HL-60 (cell line): ENCODE results near the gene NDFIP1.

Experiments used
- DNase-seq, 2 experiments: peaks; one replicate each; pipeline ENCODE4 v3.0.0-alpha.2; 2010 to 2020; ENCODE audit warnings: low read depth in 1 of 2, low spot score in 1 of 2
- H3K27ac ChIP-seq: fragments of 250-450 bp; sonication (Bioruptor Pico); replicated peaks from 2 replicates; pipeline ENCODE4 v1.5.1; 2020; ENCODE audit warnings: mild to moderate bottlenecking, moderate library complexity
- H3K27me3 ChIP-seq: fragments of 250-450 bp; sonication (Bioruptor Pico); 2 replicates; pipeline ENCODE4 v1.5.1; 2021; ENCODE audit warnings: mild to moderate bottlenecking, moderate library complexity; ENCODE audit not compliant: insufficient read depth, poor library complexity, severe bottlenecking
- H3K4me3 ChIP-seq: replicated peaks from 2 replicates; pipeline ENCODE4 v1.5.1; 2011; ENCODE audit warnings: mild to moderate bottlenecking, control low read depth, low read length; ENCODE audit not compliant: insufficient read depth
- CTCF ChIP-seq: IDR thresholded peaks from one replicate; pipeline ENCODE4 v1.5.1; 2011; ENCODE audit warnings: low read length, control low read depth, inconsistent platforms; ENCODE audit not compliant: insufficient read depth
- GABPA ChIP-seq: IDR thresholded peaks from 2 replicates; pipeline ENCODE4 v1.6.1; 2012; ENCODE audit warnings: low read depth
- POLR2AphosphoS5 ChIP-seq: IDR thresholded peaks from 2 replicates; pipeline ENCODE4 v1.6.1; 2012; ENCODE audit warnings: low read depth
- SPI1 ChIP-seq: IDR thresholded peaks from 2 replicates; pipeline ENCODE4 v1.6.1; 2012; ENCODE audit warnings: low read depth, mild to moderate bottlenecking, borderline replicate concordance
- TF ChIP-seq, protein P1 (sequence below): IDR thresholded peaks from 2 replicates; pipeline ENCODE4 v1.6.1; 2012; ENCODE audit warnings: low read depth; ENCODE audit not compliant: insufficient replicate concordance

NDFIP1 gene

DNA sequence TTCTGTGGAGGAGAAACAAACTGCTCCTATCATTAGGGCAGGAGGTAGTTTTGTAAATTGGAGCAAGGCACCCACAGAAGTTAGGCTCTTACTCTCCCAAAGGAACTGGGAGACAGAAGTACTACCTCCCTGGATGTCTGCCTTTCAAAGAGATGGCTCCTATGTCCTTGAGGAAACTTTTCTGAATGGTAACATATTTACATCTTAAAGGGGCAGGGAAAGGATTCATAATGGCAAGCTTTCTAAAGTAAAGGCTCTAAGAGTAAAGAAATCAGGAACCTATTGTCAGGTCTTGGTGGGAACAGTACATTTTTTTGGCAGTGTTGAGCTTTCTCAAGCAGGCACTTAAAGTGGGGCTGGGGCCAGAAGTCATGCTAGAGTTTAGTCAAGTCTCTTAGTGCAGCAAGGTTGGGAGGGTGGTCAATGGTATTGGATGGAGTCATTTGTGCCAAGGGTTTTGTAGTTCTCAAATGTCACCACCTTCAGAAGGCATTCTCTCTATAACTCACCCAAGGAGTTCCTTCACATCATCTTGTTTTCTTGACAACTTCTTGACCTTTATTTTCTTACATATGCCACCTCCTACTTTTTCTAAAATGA, 26.3 kb upstream of the NDFIP1 start:
- Histone ChIP-seq H3K27ac (no peak overlapping the region), H3K4me3 (no peak overlapping the region), H3K27me3 (no peaks in the 10 kb centered on the region)
- TF ChIP-seq CTCF: no peak
- TF ChIP-seq GABPA: no peak
- no peak for TF ChIP-seq SPI1
- no peak for DNase-seq

DNA sequence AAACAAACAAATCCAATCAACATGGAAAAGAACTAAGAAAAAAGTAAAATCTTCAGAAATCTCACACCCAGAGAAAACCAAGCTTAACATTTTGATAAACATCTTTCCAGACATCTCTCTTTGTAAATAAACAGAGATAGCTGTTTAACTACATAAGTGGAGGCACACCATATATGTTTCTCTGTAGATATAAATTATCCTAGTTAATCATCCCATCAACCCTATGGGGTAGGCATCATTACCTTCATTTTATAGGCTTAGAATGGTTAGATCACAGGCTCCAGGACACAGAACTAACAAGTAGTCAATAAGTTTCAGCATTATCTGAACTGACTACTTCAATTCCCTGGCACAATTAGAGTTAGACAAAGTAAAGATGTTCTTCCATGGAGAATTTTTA, 22.4 kb upstream of the NDFIP1 start:
- no peaks in the 10 kb centered on the region for H3K27me3 ChIP-seq
- no peak for TF ChIP-seq POLR2AphosphoS5
- TF ChIP-seq SPI1: no peak
- TF ChIP-seq CTCF: no peak
- TF ChIP-seq, protein P1, sequence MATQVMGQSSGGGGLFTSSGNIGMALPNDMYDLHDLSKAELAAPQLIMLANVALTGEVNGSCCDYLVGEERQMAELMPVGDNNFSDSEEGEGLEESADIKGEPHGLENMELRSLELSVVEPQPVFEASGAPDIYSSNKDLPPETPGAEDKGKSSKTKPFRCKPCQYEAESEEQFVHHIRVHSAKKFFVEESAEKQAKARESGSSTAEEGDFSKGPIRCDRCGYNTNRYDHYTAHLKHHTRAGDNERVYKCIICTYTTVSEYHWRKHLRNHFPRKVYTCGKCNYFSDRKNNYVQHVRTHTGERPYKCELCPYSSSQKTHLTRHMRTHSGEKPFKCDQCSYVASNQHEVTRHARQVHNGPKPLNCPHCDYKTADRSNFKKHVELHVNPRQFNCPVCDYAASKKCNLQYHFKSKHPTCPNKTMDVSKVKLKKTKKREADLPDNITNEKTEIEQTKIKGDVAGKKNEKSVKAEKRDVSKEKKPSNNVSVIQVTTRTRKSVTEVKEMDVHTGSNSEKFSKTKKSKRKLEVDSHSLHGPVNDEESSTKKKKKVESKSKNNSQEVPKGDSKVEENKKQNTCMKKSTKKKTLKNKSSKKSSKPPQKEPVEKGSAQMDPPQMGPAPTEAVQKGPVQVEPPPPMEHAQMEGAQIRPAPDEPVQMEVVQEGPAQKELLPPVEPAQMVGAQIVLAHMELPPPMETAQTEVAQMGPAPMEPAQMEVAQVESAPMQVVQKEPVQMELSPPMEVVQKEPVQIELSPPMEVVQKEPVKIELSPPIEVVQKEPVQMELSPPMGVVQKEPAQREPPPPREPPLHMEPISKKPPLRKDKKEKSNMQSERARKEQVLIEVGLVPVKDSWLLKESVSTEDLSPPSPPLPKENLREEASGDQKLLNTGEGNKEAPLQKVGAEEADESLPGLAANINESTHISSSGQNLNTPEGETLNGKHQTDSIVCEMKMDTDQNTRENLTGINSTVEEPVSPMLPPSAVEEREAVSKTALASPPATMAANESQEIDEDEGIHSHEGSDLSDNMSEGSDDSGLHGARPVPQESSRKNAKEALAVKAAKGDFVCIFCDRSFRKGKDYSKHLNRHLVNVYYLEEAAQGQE: no peak
- no peak for TF ChIP-seq GABPA
- no peak for DNase-seq
- H3K27ac ChIP-seq: no peak overlapping the region
- no peak overlapping the region for H3K4me3 ChIP-seq

DNA sequence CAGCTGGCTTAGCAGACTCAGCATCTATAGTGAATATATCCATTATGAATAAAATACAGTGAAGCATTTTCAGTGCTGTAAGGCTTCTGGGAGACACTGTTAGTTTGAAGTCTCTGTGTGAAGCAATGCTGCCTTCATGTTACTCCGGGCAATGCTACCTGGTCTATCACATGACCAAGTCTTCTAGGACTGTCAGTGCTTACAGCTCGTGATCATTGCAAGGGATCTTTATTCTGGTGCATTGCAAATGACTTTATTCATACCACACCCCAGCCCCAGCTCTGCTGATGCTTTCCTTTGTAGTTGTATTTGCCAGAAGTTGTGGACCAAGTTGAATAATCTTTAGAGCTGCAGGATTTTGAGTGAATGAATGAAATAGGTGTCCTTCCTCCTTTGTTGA, 21.9 kb upstream of the NDFIP1 start:
- TF ChIP-seq SPI1 (no peak), POLR2AphosphoS5 (no peak), GABPA (no peak), CTCF (no peak)
- TF ChIP-seq, protein P1: no peak
- Histone ChIP-seq H3K27me3 (no peaks in the 10 kb centered on the region), H3K4me3 (no peak overlapping the region), H3K27ac (no peak overlapping the region)
- DNase-seq: no peak
